Endothelial cell of umbilical vein (primary cell): Measurements from ENCODE around the gene APOD. TPM values are rescaled to one million over a fixed set of nuclear protein-coding genes. Genes with fewer than 3 reads are reported as not detected.

ENCODE experiments used
- BruUV-seq: library from RNA; stranded (reverse); fragments of 400-500 nt; replicated peaks from 2 replicates; lab custom pipeline; 2021; lab: Mats Ljungman, UMichigan
- CTCF ChIA-PET: fragments of 300-600, 350-600 bp; sonication (Branson Sonifier 250); formaldehyde crosslinking; loops from one replicate; lab custom pipeline; 2021; ENCODE audit warnings: antibody characterized with exemption, inconsistent platforms; lab: Charles Lee
- POLR2A ChIA-PET: fragments of 300-600, 350-600 bp; sonication (Branson Sonifier 250); formaldehyde crosslinking; loops from one replicate; lab custom pipeline; 2021; ENCODE audit warnings: antibody characterized with exemption, inconsistent platforms; lab: Charles Lee
- DNase-seq: peaks from one replicate; pipeline ENCODE4 v3.0.0-alpha.2; 2011; ENCODE audit warnings: low read depth, low spot score
- FAIRE-seq: peaks from 2 replicates; lab custom pipeline; 2011; peaks lifted over from hg19 to GRCh38; lab: Jason Lieb, UNC
- H2AFZ ChIP-seq: 2 replicates; pipeline ENCODE4 v1.6.0; 2012; ENCODE audit warnings: low read depth, low read length, control low read depth, inconsistent platforms
- H3K27ac ChIP-seq: 2 replicates; pipeline ENCODE4 v1.5.1; 2011; ENCODE audit warnings: low read depth, mild to moderate bottlenecking, control low read depth, low read length, moderate library complexity; ENCODE audit not compliant: insufficient read depth
- H3K27me3 ChIP-seq, 2 experiments: 2 replicates each; pipeline versions ENCODE4 v1.6.0 to v1.6.1; 2011; ENCODE audit warnings: low read length in 2 of 2, mixed read lengths in 1 of 2; ENCODE audit not compliant: control insufficient read depth in 2 of 2, insufficient read depth in 2 of 2
- H3K36me3 ChIP-seq, 2 experiments: 2 replicates in 1 of 2; 3 replicates in 1 of 2; pipeline ENCODE4 v1.5.1; 2011; ENCODE audit warnings: low read length in 2 of 2, mild to moderate bottlenecking in 1 of 2, moderate library complexity in 1 of 2; ENCODE audit not compliant: control insufficient read depth in 2 of 2, insufficient read depth in 2 of 2; ENCODE audit errors: extremely low read depth in 1 of 2
- H3K4me1 ChIP-seq: 3 replicates; pipeline ENCODE4 v1.5.1; 2011; ENCODE audit warnings: mild to moderate bottlenecking, low read length; ENCODE audit not compliant: control insufficient read depth, insufficient read depth; ENCODE audit errors: extremely low read depth
- H3K4me2 ChIP-seq: 2 replicates; pipeline ENCODE4 v1.6.1; 2011; ENCODE audit warnings: low read length, control low read depth, mixed read lengths; ENCODE audit not compliant: insufficient read depth
- H3K4me3 ChIP-seq, 3 experiments: fragments of 200-600 bp in 1 of 3; sonication (generic), shearing (Covaris generic) in 1 of 3; replicated peaks in 1 of 3; 2 replicates each; pipeline ENCODE4 v1.5.1; 2011 to 2016; ENCODE audit warnings: control low read depth in 3 of 3, low read length in 3 of 3, mild to moderate bottlenecking in 2 of 3, inconsistent platforms in 1 of 3, low read depth in 1 of 3, moderate library complexity in 1 of 3; ENCODE audit not compliant: insufficient read depth in 1 of 3
- H3K79me2 ChIP-seq: 2 replicates; pipeline ENCODE4 v1.6.0; 2012; ENCODE audit warnings: low read length, inconsistent platforms; ENCODE audit not compliant: control insufficient read depth, insufficient read depth
- H3K9ac ChIP-seq: replicated peaks from 2 replicates; pipeline ENCODE3; 2011; ENCODE audit warnings: low read length, control low read depth; ENCODE audit not compliant: insufficient read depth; ENCODE audit errors: extremely low read depth
- H3K9me1 ChIP-seq: replicated peaks from 3 replicates; pipeline ENCODE4 v1.6.0; 2011; ENCODE audit warnings: mild to moderate bottlenecking, low read length; ENCODE audit not compliant: control insufficient read depth, insufficient read depth; ENCODE audit errors: extremely low read depth
- H3K9me3 ChIP-seq: replicated peaks from 2 replicates; pipeline ENCODE4 v1.5.1; 2012; ENCODE audit warnings: low read length, inconsistent platforms; ENCODE audit not compliant: control insufficient read depth, insufficient read depth
- H4K20me1 ChIP-seq: replicated peaks from 2 replicates; pipeline ENCODE3; 2011; ENCODE audit warnings: mild to moderate bottlenecking, low read length; ENCODE audit not compliant: control insufficient read depth, insufficient read depth; ENCODE audit errors: extremely low read depth
- EZH2 ChIP-seq: IDR thresholded peaks from 2 replicates; pipeline ENCODE4 v1.6.1; 2012; ENCODE audit warnings: borderline replicate concordance, low read depth, mild to moderate bottlenecking, moderate library complexity, low read length, inconsistent platforms; ENCODE audit not compliant: severe bottlenecking
- FOS ChIP-seq: IDR thresholded peaks from 2 replicates; pipeline ENCODE4 v1.6.1; 2011; ENCODE audit warnings: mild to moderate bottlenecking, low read length, moderate library complexity, borderline replicate concordance; ENCODE audit not compliant: insufficient read depth
- GATA2 ChIP-seq: IDR thresholded peaks from 2 replicates; pipeline ENCODE4 v1.7.0; 2011; ENCODE audit warnings: low read depth, mild to moderate bottlenecking, moderate library complexity, mixed read lengths, low read length; ENCODE audit not compliant: insufficient read length, insufficient read depth
- JUN ChIP-seq: IDR thresholded peaks from 2 replicates; pipeline ENCODE4 v1.6.1; 2011; ENCODE audit warnings: borderline replicate concordance, low read depth; ENCODE audit not compliant: insufficient read length, insufficient read depth
- MAX ChIP-seq: IDR thresholded peaks from 2 replicates; pipeline ENCODE4 v1.6.1; 2011; ENCODE audit not compliant: insufficient read depth, insufficient read length
- MYC ChIP-seq: IDR thresholded peaks from one replicate; pipeline ENCODE4 v1.6.1; 2011; ENCODE audit warnings: mild to moderate bottlenecking, low read depth, low read length
- POLR2A ChIP-seq: IDR thresholded peaks from 2 replicates; pipeline ENCODE4 v1.6.1; 2012; ENCODE audit warnings: low read depth, mild to moderate bottlenecking, control low read depth, low read length
- POLR2AphosphoS5 ChIP-seq: IDR thresholded peaks from 2 replicates; pipeline ENCODE4 v1.6.1; 2012; ENCODE audit warnings: low read depth, mild to moderate bottlenecking, control low read depth, low read length, moderate library complexity; ENCODE audit not compliant: insufficient read depth
- dilution Hi-C: fragments of 300-500 bp; cut with MboI; formaldehyde crosslinking; loops from one replicate; pipeline ENCODE4 v1.15.0; 2019; ENCODE audit warnings: low sequenced_read_pairs; ENCODE audit not compliant: extremely low pct_ligation_motif_present
- intact Hi-C: fragments of 100-400 bp; cut with micrococcal nuclease; formaldehyde crosslinking; loops from one replicate; pipeline ENCODE4 v1.10.0; 2022
- polyA plus RNA-seq, 4 experiments: library from polyadenylated mRNA; depleted of rRNA in 3 of 4; stranded (reverse) in 3 of 4; unstranded in 1 of 4; fragments of >200 nt; gene quantifications; 2 replicates each; pipeline versions ENCODE4 v1.2.1 to v1.2.3, GENCODE V29; 2011 to 2012; ENCODE audit warnings: missing spikeins in 1 of 4
- total RNA-seq: library from RNA; stranded (reverse); gene quantifications from 2 replicates; pipeline ENCODE4 v1.2.3, GENCODE V29; 2021
- TF ChIP-seq, protein P1 (sequence below), 2 donors: IDR thresholded peaks; 1 replicate in 1 of 2; 2 replicates in 1 of 2; pipeline ENCODE4 v1.5.1; 2011; ENCODE audit warnings: low read length in 2 of 2, mild to moderate bottlenecking in 2 of 2, moderate library complexity in 2 of 2, control low read depth in 1 of 2, inconsistent platforms in 1 of 2, low read depth in 1 of 2; ENCODE audit not compliant: insufficient read depth in 1 of 2; ENCODE audit errors: extremely low read depth in 1 of 2

Gene APOD
- total and polyA plus RNA-seq, 2 donors (not counting 3 experiments of a cell fraction or from before 2014, with no cell fraction given): 2.2 to 2.9 TPM

DNA sequence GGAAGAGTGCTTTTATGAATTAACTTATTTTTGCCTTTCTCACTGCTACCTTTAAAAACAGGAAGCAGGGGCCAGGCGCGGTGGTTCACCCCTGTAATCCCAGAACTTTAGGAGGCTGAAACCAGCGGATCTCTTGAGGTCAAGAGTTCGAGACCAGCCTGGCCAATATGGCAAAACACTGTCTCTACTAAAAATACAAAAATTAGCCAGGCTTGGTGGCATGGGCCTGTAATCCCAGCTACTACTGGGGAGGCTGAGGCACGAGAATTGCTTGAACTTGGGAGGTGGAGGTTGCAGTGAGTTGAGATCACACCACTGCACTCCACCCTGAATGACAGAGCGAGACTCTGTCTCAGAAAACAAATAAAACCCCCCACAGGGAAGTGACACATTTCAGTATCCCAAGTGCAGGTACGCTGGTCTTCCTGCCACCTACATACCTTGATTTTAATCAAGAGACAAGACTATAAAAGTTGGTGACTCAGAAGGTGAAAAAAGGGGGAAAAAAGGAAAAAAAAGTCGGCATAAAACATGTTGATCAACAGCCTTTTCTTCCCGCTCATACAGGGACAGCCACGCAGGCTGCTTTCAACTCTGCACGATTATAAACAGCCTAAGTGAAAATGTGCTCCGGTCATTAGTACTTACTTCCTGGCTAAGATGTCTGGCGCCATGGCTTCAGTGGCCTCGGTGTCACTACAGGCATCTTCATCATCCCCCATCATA, 59.4 kb downstream of the APOD start:
- DNase-seq: no peak
- H3K4me2 ChIP-seq: no peak overlapping the region
- intact Hi-C loops: loop anchor here (10.0 kb wide), 1 partner anchor 80 kb away; the partner anchor contains the start of gene ACAP2
- no peak overlapping the region for H3K27ac ChIP-seq
- H4K20me1 ChIP-seq: no peaks in the 10 kb centered on the region
- H3K36me3 ChIP-seq: peaks cover 5% of the 10 kb centered on the region in 2 experiments
- no peak for FAIRE-seq
- no peaks in the 10 kb centered on the region for H3K9me1 ChIP-seq
- H3K9ac ChIP-seq: no peak overlapping the region
- POLR2A ChIA-PET: no interaction called here
- CTCF ChIA-PET: interaction anchor here (0.7 to 7.0 kb wide), 2 partner anchors 254 to 841 kb away, joined by 3 to 195 read pairs; partner anchors contain the start of gene XXYLT1
- no peaks in the 10 kb centered on the region for H3K9me3 ChIP-seq
- TF ChIP-seq FOS: no peak
- TF ChIP-seq POLR2AphosphoS5: no peak
- no peak for TF ChIP-seq MAX
- no peak for TF ChIP-seq MYC
- no peak for TF ChIP-seq EZH2
- no peak for TF ChIP-seq GATA2
- TF ChIP-seq, protein P1, sequence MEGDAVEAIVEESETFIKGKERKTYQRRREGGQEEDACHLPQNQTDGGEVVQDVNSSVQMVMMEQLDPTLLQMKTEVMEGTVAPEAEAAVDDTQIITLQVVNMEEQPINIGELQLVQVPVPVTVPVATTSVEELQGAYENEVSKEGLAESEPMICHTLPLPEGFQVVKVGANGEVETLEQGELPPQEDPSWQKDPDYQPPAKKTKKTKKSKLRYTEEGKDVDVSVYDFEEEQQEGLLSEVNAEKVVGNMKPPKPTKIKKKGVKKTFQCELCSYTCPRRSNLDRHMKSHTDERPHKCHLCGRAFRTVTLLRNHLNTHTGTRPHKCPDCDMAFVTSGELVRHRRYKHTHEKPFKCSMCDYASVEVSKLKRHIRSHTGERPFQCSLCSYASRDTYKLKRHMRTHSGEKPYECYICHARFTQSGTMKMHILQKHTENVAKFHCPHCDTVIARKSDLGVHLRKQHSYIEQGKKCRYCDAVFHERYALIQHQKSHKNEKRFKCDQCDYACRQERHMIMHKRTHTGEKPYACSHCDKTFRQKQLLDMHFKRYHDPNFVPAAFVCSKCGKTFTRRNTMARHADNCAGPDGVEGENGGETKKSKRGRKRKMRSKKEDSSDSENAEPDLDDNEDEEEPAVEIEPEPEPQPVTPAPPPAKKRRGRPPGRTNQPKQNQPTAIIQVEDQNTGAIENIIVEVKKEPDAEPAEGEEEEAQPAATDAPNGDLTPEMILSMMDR (IDR thresholded peaks at IDR 0.05; ENCODE audit: extremely low read depth in 1 of 2, insufficient read depth in 1 of 2, low read depth in 1 of 2, low read length in 2 of 2): no peak
- TF ChIP-seq JUN: no peak
- no peak for TF ChIP-seq POLR2A
- BruUV-seq: no TSS peak
- H3K27me3 ChIP-seq: no peaks in the 10 kb centered on the region
- no peaks in the 10 kb centered on the region for H3K4me1 ChIP-seq
- no peak overlapping the region for H2AFZ ChIP-seq
- no peak overlapping the region for H3K4me3 ChIP-seq
- no peaks in the 10 kb centered on the region for H3K79me2 ChIP-seq
- dilution Hi-C loops: no loop called here
